Measurements from ENCODE around the gene SSUH2. TPM values are rescaled to one million over a fixed set of nuclear protein-coding genes. Genes with fewer than 3 reads are reported as not detected.

Gene SSUH2
- total RNA-seq, 1 donor from 2014 or later, result 1.1 TPM

- Histone ChIP-seq H3K4me3 (no peak overlapping the region), H3K27me3 (ENCODE audit: low read depth) (no peaks in the 10 kb centered on the region), H3K9me3 (replicated peaks) (no peaks in the 10 kb centered on the region), H3K27ac (replicated peaks) (no peak overlapping the region), H3K4me1 (peaks cover 30% of the 10 kb centered on the region), H3K36me3 (no peaks in the 10 kb centered on the region)
- DNase-seq, result peak; percentile 69
- intact Hi-C loops (cut with micrococcal nuclease), result loop anchor here (5.0 kb wide), 1 partner anchor 165 kb away; no protein-coding TSS in a partner anchor
- TF ChIP-seq CTCF (IDR thresholded peaks at IDR 0.05; ENCODE audit: borderline replicate concordance), result peak; percentile 89
These were observed 37.2 kb downstream of the SSUH2 start for GRCh38 chr3:8607234-8608040.

- DNase-seq, result no peak
- Histone ChIP-seq H3K4me1 (peaks cover 30% of the 10 kb centered on the region), H3K4me3 (no peak overlapping the region), H3K36me3 (no peaks in the 10 kb centered on the region), H3K9me3 (replicated peaks) (no peaks in the 10 kb centered on the region), H3K27me3 (ENCODE audit: low read depth) (no peaks in the 10 kb centered on the region), H3K27ac (replicated peaks) (no peak overlapping the region)
- TF ChIP-seq CTCF (IDR thresholded peaks at IDR 0.05; ENCODE audit: borderline replicate concordance), result no peak
- intact Hi-C loops (cut with micrococcal nuclease), result loop anchor here (5.0 kb wide), 1 partner anchor 164 kb away; no protein-coding TSS in a partner anchor
These were observed 37.8 kb downstream of the SSUH2 start for GRCh38 chr3:8606701-8607231.

GRCh38 chr3:8604988-8605387 lies 39.6 kb downstream of the SSUH2 start:
- TF ChIP-seq CTCF (IDR thresholded peaks at IDR 0.05; ENCODE audit: borderline replicate concordance), result no peak
- H3K9me3 ChIP-seq (replicated peaks), result no peaks in the 10 kb centered on the region
- H3K27me3 ChIP-seq (ENCODE audit: low read depth), result no peaks in the 10 kb centered on the region
- DNase-seq, result no peak
- no peak overlapping the region for H3K4me3 ChIP-seq
- H3K4me1 ChIP-seq, result peaks cover 30% of the 10 kb centered on the region
- H3K27ac ChIP-seq (replicated peaks), result no peak overlapping the region
- intact Hi-C loops (cut with micrococcal nuclease), result loop anchor here (5.0 kb wide), 1 partner anchor 163 kb away; no protein-coding TSS in a partner anchor
- no peaks in the 10 kb centered on the region for H3K36me3 ChIP-seq

DNA sequence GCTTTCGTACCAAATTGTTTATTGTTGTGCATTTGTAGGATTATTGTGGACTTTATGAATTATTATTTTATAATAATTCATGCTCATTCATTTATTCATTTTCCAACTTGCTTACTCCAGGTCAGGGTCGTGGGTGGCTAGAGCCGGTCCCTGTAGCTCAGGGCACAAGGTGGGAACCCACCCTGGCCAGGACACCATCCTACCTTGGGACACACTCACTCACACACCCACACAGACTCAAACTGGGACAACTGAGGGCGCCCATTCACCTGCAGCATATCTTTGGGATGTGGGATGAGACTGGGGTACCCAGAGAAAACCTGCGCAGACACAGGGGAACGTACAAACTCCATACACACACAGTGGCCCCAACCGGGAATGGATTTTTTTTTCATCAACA lies 40.6 kb downstream of the SSUH2 start:
- no peak overlapping the region for H3K27ac ChIP-seq (replicated peaks)
- peaks cover 30% of the 10 kb centered on the region for H3K4me1 ChIP-seq
- intact Hi-C loops (cut with micrococcal nuclease), result no loop called here
- no peak for DNase-seq
- H3K27me3 ChIP-seq (ENCODE audit: low read depth), result no peaks in the 10 kb centered on the region
- H3K9me3 ChIP-seq (replicated peaks), result no peaks in the 10 kb centered on the region
- H3K4me3 ChIP-seq, result no peak overlapping the region
- no peaks in the 10 kb centered on the region for H3K36me3 ChIP-seq
- no peak for TF ChIP-seq CTCF (IDR thresholded peaks at IDR 0.05; ENCODE audit: borderline replicate concordance)

- Histone ChIP-seq H3K27ac (replicated peaks) (peak overlapping the region; percentile 44), H3K4me1 (peaks cover 30% of the 10 kb centered on the region), H3K4me3 (no peak overlapping the region), H3K9me3 (replicated peaks) (no peaks in the 10 kb centered on the region), H3K27me3 (ENCODE audit: low read depth) (no peaks in the 10 kb centered on the region), H3K36me3 (no peaks in the 10 kb centered on the region)
- TF ChIP-seq CTCF (IDR thresholded peaks at IDR 0.05; ENCODE audit: borderline replicate concordance), result no peak
- DNase-seq, result peak; percentile 51
- intact Hi-C loops (cut with micrococcal nuclease), result no loop called here
These were observed 41.4 kb downstream of the SSUH2 start for GRCh38 chr3:8603115-8603710.

Measured in left ventricle myocardium inferior (tissue), 1 donor.